Stimulated activated CD4-positive, alpha-beta T cell treated with anti-CD3 and anti-CD28 coated beads, Interleukin-1b, Interleukin-23, amount 100 ng/mL, for 48 hours (primary cell): Measurements from ENCODE around the gene AK2.
A peak's percentile ranks its signal among the peaks of the same experiment; 100 is the strongest.
"Not testable (repeated sequence)": the region's sequence is repeated elsewhere in the genome, so short reads cannot be mapped to it uniquely, and the experiment has no call there.

Experiments
- DNase-seq: peaks from one replicate; pipeline ENCODE4 v3.0.0-alpha.2; 2020

The AK2 gene

GRCh38 chr1:33050221-33051076, 13.8 kb upstream of the AK2 start:
- DNase-seq: no peak

GRCh38 chr1:33049371-33049770, 12.7 kb upstream of the AK2 start:
- no peak for DNase-seq

GRCh38 chr1:33048426-33048825, 11.7 kb upstream of the AK2 start:
- DNase-seq: no peak

GRCh38 chr1:33047839-33048305, 11.2 kb upstream of the AK2 start:
- DNase-seq: no peak

GRCh38 chr1:33047290-33047689, 10.6 kb upstream of the AK2 start:
- DNase-seq: no peak

- DNase-seq: not testable (repeated sequence)
Observed at GRCh38 chr1:33046234-33046633, 9.6 kb upstream of the AK2 start.

GRCh38 chr1:33045814-33046213, 9.1 kb upstream of the AK2 start:
- DNase-seq: no peak

- DNase-seq: no peak
Observed at GRCh38 chr1:33045246-33045645, 8.6 kb upstream of the AK2 start.

- DNase-seq: no peak
Observed at GRCh38 chr1:33043267-33044092, 6.8 kb upstream of the AK2 start.

GRCh38 chr1:33042831-33043230, 6.1 kb upstream of the AK2 start:
- DNase-seq: no peak

GRCh38 chr1:33041026-33041425, 4.3 kb upstream of the AK2 start:
- DNase-seq: no peak

GRCh38 chr1:33039840-33040239, 3.2 kb upstream of the AK2 start:
- no peak for DNase-seq

- DNase-seq: peak; percentile 12
Observed at GRCh38 chr1:33036051-33036525, 595 bp downstream of the AK2 start.

- DNase-seq: no peak
Observed at GRCh38 chr1:33032126-33032869, 4.4 kb downstream of the AK2 start.

GRCh38 chr1:33031506-33031905, 5.2 kb downstream of the AK2 start:
- no peak for DNase-seq

- no peak for DNase-seq
Observed at GRCh38 chr1:33030575-33030974, 6.1 kb downstream of the AK2 start.

- DNase-seq: no peak
Observed at GRCh38 chr1:33029921-33030320, 6.8 kb downstream of the AK2 start.

GRCh38 chr1:33029209-33029608, 7.5 kb downstream of the AK2 start:
- DNase-seq: no peak

GRCh38 chr1:33025761-33026160, 10.9 kb downstream of the AK2 start:
- DNase-seq: no peak

- DNase-seq: no peak
Observed at GRCh38 chr1:33025180-33025569, 11.5 kb downstream of the AK2 start.

- DNase-seq: peak; percentile 81
Observed at GRCh38 chr1:33024430-33025179, 12.1 kb downstream of the AK2 start.

- DNase-seq: no peak
Observed at GRCh38 chr1:33022650-33023200, 14.0 kb downstream of the AK2 start.
